Mammary epithelial cell (primary cell): ENCODE measurements around the gene HHAT.
"Not testable (repeated sequence)": the region's sequence is repeated elsewhere in the genome, so short reads cannot be mapped to it uniquely, and the experiment has no call there.

Experiments used
- CTCF ChIP-seq, 2 donors: IDR thresholded peaks in 1 of 2; conservative IDR thresholded peaks in 1 of 2; 2 replicates each; pipeline ENCODE4 v1.5.1; 2011 to 2012; ENCODE audit warnings: inconsistent platforms in 2 of 2, low read length in 2 of 2, mild to moderate bottlenecking in 2 of 2, control low read depth in 1 of 2, low read depth in 1 of 2; ENCODE audit not compliant: insufficient read depth in 1 of 2; ENCODE audit errors: extremely low read depth in 1 of 2
- EZH2 ChIP-seq: IDR thresholded peaks from 2 replicates; pipeline ENCODE4 v1.6.1; 2012; ENCODE audit warnings: low read length, inconsistent platforms, borderline replicate concordance

- not testable (repeated sequence) for TF ChIP-seq CTCF (conservative IDR thresholded peaks at IDR 0.05 in 1 of 2, IDR thresholded peaks at IDR 0.05 in 1 of 2; ENCODE audit: extremely low read depth in 1 of 2, insufficient read depth in 1 of 2, low read depth in 1 of 2, low read length in 2 of 2); EZH2
Measured at GRCh38 chr1:210661520-210661919, 332.8 kb downstream of the HHAT start.
